GM23338 (cell line): ENCODE measurements around the gene SRP14. TPM values are rescaled to one million over a fixed set of nuclear protein-coding genes. Genes with fewer than 3 reads are reported as not detected.

ENCODE experiments used
- ATAC-seq: fragments of 200-7000 bp; cut with Tn5 transposase; 3 replicates; pipeline ENCODE4 v1.9.1; 2020
- DNase-seq: peaks from one replicate; pipeline ENCODE4 v3.0.0-alpha.2; 2015; ENCODE audit warnings: low spot score
- H2AFZ ChIP-seq: fragments of 200-600 bp; sonication (generic); 2 replicates; pipeline ENCODE4 v1.8.0; 2016; ENCODE audit warnings: antibody characterized with exemption, mild to moderate bottlenecking, moderate library complexity
- H3F3A ChIP-seq: fragments of 200-600 bp; sonication (generic); replicated peaks from 2 replicates; pipeline ENCODE4 v1.8.0; 2017; ENCODE audit warnings: antibody characterized with exemption, mixed run types, low read depth
- H3K27ac ChIP-seq: fragments of 200-600 bp; sonication (generic); 2 replicates; pipeline ENCODE4 v1.6.1; 2016; ENCODE audit warnings: low read depth
- H3K27me3 ChIP-seq: fragments of 200-600 bp; sonication (generic); 2 replicates; pipeline ENCODE4 v1.8.0; 2016; ENCODE audit warnings: mild to moderate bottlenecking, mixed run types, moderate library complexity; ENCODE audit not compliant: insufficient read depth
- H3K36me3 ChIP-seq: fragments of 200-600 bp; sonication (generic); 2 replicates; pipeline ENCODE4 v1.8.0; 2016; ENCODE audit warnings: mild to moderate bottlenecking; ENCODE audit not compliant: insufficient read depth
- H3K4me1 ChIP-seq: fragments of 200-600 bp; sonication (generic); 2 replicates; pipeline ENCODE4 v1.8.0; 2016; ENCODE audit warnings: mild to moderate bottlenecking, moderate library complexity; ENCODE audit not compliant: insufficient read depth
- H3K4me2 ChIP-seq: fragments of 200-600 bp; sonication (generic); 2 replicates; pipeline ENCODE4 v1.7.1; 2017; ENCODE audit warnings: mixed run types
- H3K4me3 ChIP-seq: fragments of 200-600 bp; sonication (generic); 2 replicates; pipeline ENCODE4 v1.6.1; 2016; ENCODE audit warnings: mixed run types
- H3K79me2 ChIP-seq: fragments of 200-600 bp; sonication (generic); replicated peaks from 2 replicates; pipeline ENCODE4 v1.8.0; 2017; ENCODE audit warnings: mild to moderate bottlenecking; ENCODE audit not compliant: insufficient read depth
- H3K9me2 ChIP-seq: fragments of 200-600 bp; sonication (generic); 2 replicates; pipeline ENCODE4 v1.8.0; 2017; ENCODE audit not compliant: insufficient read depth
- H4K20me1 ChIP-seq: fragments of 200-600 bp; sonication (generic); replicated peaks from 2 replicates; pipeline ENCODE4 v1.8.0; 2017; ENCODE audit warnings: mild to moderate bottlenecking; ENCODE audit not compliant: insufficient read depth
- H3K27ac Mint-ChIP-seq: 2 replicates; pipeline ENCODE4 v1.8.0; 2020; ENCODE audit warnings: inconsistent platforms, mild to moderate bottlenecking, moderate library complexity, mixed read lengths
- H3K27me3 Mint-ChIP-seq: 3 replicates; pipeline ENCODE4 v1.8.0; 2022; ENCODE audit warnings: low read depth, mild to moderate bottlenecking, moderate library complexity, mixed read lengths, inconsistent platforms; ENCODE audit not compliant: insufficient read depth, poor library complexity
- H3K36me3 Mint-ChIP-seq: 3 replicates; pipeline ENCODE4 v1.8.0; 2021; ENCODE audit warnings: low read depth, mild to moderate bottlenecking, inconsistent platforms, moderate library complexity, mixed read lengths
- H3K4me1 Mint-ChIP-seq: 3 replicates; pipeline ENCODE4 v1.8.0; 2020; ENCODE audit warnings: mild to moderate bottlenecking, inconsistent platforms, mixed read lengths
- H3K4me3 Mint-ChIP-seq: 3 replicates; pipeline ENCODE4 v1.8.0; 2021; ENCODE audit warnings: moderate library complexity, mild to moderate bottlenecking, inconsistent platforms, mixed read lengths
- H3K9me3 Mint-ChIP-seq: 3 replicates; pipeline ENCODE4 v1.8.0; 2020; ENCODE audit warnings: moderate library complexity, mild to moderate bottlenecking, inconsistent platforms, mixed read lengths
- CREB1 ChIP-seq: fragments of 250-450 bp; sonication (Bioruptor Pico); IDR thresholded peaks from 2 replicates; pipeline ENCODE4 v1.5.0; 2020; ENCODE audit warnings: low read depth, mild to moderate bottlenecking, moderate library complexity
- EZH2 ChIP-seq: fragments of 200-600 bp; sonication (generic); IDR thresholded peaks from one replicate; pipeline ENCODE4 v1.8.0; 2017; ENCODE audit warnings: antibody characterized with exemption, mild to moderate bottlenecking, low read depth; ENCODE audit not compliant: unreplicated experiment
- EZH2phosphoT487 ChIP-seq: fragments of 200-600 bp; sonication (generic); IDR thresholded peaks from one replicate; pipeline ENCODE4 v1.8.1; 2018; ENCODE audit warnings: antibody characterized with exemption; ENCODE audit not compliant: unreplicated experiment
- JUNB ChIP-seq: IDR thresholded peaks from one replicate; pipeline ENCODE4 v1.6.1; 2016; ENCODE audit warnings: antibody characterized with exemption; ENCODE audit not compliant: unreplicated experiment
- NANOG ChIP-seq: IDR thresholded peaks from 2 replicates; pipeline ENCODE4 v1.6.1; 2016; ENCODE audit warnings: antibody characterized with exemption, borderline replicate concordance
- POLR2AphosphoS5 ChIP-seq: IDR thresholded peaks from 2 replicates; pipeline ENCODE4 v1.6.1; 2016; ENCODE audit warnings: antibody characterized with exemption, low read depth
- STAT1 ChIP-seq: IDR thresholded peaks from one replicate; pipeline ENCODE4 v1.6.1; 2016; ENCODE audit warnings: antibody characterized with exemption; ENCODE audit not compliant: unreplicated experiment
- ZNF114 ChIP-seq: fragments of 250-450 bp; sonication (Bioruptor Pico); IDR thresholded peaks from 2 replicates; pipeline ENCODE4 v1.5.0; 2020; ENCODE audit warnings: mild to moderate bottlenecking, moderate library complexity
- ZNF331 ChIP-seq: fragments of 250-450 bp; sonication (Bioruptor Pico); IDR thresholded peaks from 2 replicates; pipeline ENCODE4 v1.5.0; 2020; ENCODE audit warnings: low read depth, mild to moderate bottlenecking, moderate library complexity
- polyA plus RNA-seq: library from polyadenylated mRNA; unstranded; fragments of >200 nt; fragmentation: Nextera tagmentation; extraction: Ambion mirVana; gene quantifications from 2 replicates; pipeline ENCODE4 v1.2.1, GENCODE V29; 2016
- total RNA-seq: library from RNA; depleted of rRNA; stranded (reverse); fragments of >200 nt; shearing (Covaris generic); gene quantifications from 2 replicates; pipeline ENCODE4 v1.2.3, GENCODE V29; 2014
- TF ChIP-seq, protein P1 (sequence below): IDR thresholded peaks from 2 replicates; pipeline ENCODE4 v1.6.1; 2016; ENCODE audit warnings: antibody characterized with exemption
- TF ChIP-seq, protein P2 (sequence below): IDR thresholded peaks from one replicate; pipeline ENCODE4 v1.6.1; 2018; ENCODE audit warnings: antibody characterized with exemption; ENCODE audit not compliant: unreplicated experiment
- TF ChIP-seq, protein P3 (sequence below): fragments of 250-450 bp; sonication (Bioruptor Pico); IDR thresholded peaks from 2 replicates; pipeline ENCODE4 v1.5.0; 2020; ENCODE audit warnings: mild to moderate bottlenecking, moderate library complexity
- TF ChIP-seq, protein P4 (sequence below), 2 experiments: fragments of 200-600 bp in 1 of 2; sonication (generic) in 1 of 2; conservative IDR thresholded peaks; 2 replicates each; pipeline versions ENCODE4 v1.5.1 to v1.6.1; 2016 to 2017; ENCODE audit warnings: antibody characterized with exemption in 2 of 2, low read depth in 2 of 2, mild to moderate bottlenecking in 2 of 2, moderate library complexity in 1 of 2

Gene SRP14
- total and polyA plus RNA-seq, 2 experiments from 2014 or later, result 249 to 1,412 TPM

DNA sequence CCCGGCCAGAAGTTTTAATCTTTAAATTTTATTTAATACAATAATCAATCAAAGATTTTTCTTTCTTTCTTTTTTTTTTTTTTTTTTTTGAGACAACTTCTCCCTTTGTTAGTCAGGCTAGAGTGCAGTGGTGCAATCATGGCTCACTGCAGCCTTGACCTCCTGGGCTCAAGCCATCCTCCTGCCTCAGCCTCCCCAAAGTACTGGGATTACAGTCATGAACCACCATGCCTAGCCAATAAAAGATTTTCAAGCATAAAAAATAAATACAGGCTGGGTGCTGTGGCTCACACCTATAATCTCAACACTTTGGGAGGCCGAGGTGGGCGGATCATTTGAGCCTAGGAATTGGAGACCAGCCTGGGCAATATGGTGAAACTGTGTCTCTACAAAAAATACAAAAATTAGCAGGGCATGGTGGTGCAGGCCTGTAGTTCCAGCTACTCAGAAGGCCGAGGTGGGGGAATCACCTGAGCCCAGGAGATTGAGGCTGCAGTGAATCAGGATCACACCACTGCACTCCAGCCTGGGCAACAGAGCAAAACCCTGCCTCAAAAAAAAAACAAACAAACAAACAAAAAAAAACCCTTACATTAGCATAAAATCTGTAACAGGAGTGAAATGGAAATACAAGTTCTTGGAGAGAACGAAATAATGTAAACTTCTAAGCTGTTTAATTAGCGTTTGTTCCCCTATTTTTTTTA, 29.1 kb upstream of the SRP14 start:
- Histone ChIP-seq H3F3A (0 out of 2 replicates have a peak, but pooled peaks cover 6% of the 10 kb centered on the region), H3K27ac (no peak overlapping the region), H4K20me1 (no peaks in the 10 kb centered on the region), H3K36me3 (no peaks in the 10 kb centered on the region), H3K27me3 (no peaks in the 10 kb centered on the region), H2AFZ (no peak overlapping the region), H3K9me2 (no peaks in the 10 kb centered on the region), H3K4me1 (peaks cover 11% of the 10 kb centered on the region), H3K79me2 (no peaks in the 10 kb centered on the region), H3K4me2 (no peak overlapping the region), H3K4me3 (no peak overlapping the region)
- peaks cover 7% of the 10 kb centered on the region for H3K27me3 Mint-ChIP-seq
- H3K9me3 Mint-ChIP-seq, result no peaks in the 10 kb centered on the region
- DNase-seq, result no peak
- ATAC-seq, result no peak
- no peak overlapping the region for H3K27ac Mint-ChIP-seq
- no peak overlapping the region for H3K4me3 Mint-ChIP-seq
- no peaks in the 10 kb centered on the region; the same call in 2 of the 3 replicates for H3K36me3 Mint-ChIP-seq
- H3K4me1 Mint-ChIP-seq, result peaks cover 35% of the 10 kb centered on the region
- TF ChIP-seq EZH2phosphoT487 (no peak), JUNB (no peak), POLR2AphosphoS5 (no peak), ZNF331 (CRISPR knock-in tag) (no peak), CREB1 (CRISPR knock-in tag) (no peak), NANOG (no peak), ZNF114 (CRISPR knock-in tag) (no peak), EZH2 (no peak), STAT1 (no peak)
- TF ChIP-seq, protein P1, sequence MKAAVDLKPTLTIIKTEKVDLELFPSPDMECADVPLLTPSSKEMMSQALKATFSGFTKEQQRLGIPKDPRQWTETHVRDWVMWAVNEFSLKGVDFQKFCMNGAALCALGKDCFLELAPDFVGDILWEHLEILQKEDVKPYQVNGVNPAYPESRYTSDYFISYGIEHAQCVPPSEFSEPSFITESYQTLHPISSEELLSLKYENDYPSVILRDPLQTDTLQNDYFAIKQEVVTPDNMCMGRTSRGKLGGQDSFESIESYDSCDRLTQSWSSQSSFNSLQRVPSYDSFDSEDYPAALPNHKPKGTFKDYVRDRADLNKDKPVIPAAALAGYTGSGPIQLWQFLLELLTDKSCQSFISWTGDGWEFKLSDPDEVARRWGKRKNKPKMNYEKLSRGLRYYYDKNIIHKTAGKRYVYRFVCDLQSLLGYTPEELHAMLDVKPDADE, result no peak
- TF ChIP-seq, protein P2, sequence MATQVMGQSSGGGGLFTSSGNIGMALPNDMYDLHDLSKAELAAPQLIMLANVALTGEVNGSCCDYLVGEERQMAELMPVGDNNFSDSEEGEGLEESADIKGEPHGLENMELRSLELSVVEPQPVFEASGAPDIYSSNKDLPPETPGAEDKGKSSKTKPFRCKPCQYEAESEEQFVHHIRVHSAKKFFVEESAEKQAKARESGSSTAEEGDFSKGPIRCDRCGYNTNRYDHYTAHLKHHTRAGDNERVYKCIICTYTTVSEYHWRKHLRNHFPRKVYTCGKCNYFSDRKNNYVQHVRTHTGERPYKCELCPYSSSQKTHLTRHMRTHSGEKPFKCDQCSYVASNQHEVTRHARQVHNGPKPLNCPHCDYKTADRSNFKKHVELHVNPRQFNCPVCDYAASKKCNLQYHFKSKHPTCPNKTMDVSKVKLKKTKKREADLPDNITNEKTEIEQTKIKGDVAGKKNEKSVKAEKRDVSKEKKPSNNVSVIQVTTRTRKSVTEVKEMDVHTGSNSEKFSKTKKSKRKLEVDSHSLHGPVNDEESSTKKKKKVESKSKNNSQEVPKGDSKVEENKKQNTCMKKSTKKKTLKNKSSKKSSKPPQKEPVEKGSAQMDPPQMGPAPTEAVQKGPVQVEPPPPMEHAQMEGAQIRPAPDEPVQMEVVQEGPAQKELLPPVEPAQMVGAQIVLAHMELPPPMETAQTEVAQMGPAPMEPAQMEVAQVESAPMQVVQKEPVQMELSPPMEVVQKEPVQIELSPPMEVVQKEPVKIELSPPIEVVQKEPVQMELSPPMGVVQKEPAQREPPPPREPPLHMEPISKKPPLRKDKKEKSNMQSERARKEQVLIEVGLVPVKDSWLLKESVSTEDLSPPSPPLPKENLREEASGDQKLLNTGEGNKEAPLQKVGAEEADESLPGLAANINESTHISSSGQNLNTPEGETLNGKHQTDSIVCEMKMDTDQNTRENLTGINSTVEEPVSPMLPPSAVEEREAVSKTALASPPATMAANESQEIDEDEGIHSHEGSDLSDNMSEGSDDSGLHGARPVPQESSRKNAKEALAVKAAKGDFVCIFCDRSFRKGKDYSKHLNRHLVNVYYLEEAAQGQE, result no peak
- TF ChIP-seq, protein P3, sequence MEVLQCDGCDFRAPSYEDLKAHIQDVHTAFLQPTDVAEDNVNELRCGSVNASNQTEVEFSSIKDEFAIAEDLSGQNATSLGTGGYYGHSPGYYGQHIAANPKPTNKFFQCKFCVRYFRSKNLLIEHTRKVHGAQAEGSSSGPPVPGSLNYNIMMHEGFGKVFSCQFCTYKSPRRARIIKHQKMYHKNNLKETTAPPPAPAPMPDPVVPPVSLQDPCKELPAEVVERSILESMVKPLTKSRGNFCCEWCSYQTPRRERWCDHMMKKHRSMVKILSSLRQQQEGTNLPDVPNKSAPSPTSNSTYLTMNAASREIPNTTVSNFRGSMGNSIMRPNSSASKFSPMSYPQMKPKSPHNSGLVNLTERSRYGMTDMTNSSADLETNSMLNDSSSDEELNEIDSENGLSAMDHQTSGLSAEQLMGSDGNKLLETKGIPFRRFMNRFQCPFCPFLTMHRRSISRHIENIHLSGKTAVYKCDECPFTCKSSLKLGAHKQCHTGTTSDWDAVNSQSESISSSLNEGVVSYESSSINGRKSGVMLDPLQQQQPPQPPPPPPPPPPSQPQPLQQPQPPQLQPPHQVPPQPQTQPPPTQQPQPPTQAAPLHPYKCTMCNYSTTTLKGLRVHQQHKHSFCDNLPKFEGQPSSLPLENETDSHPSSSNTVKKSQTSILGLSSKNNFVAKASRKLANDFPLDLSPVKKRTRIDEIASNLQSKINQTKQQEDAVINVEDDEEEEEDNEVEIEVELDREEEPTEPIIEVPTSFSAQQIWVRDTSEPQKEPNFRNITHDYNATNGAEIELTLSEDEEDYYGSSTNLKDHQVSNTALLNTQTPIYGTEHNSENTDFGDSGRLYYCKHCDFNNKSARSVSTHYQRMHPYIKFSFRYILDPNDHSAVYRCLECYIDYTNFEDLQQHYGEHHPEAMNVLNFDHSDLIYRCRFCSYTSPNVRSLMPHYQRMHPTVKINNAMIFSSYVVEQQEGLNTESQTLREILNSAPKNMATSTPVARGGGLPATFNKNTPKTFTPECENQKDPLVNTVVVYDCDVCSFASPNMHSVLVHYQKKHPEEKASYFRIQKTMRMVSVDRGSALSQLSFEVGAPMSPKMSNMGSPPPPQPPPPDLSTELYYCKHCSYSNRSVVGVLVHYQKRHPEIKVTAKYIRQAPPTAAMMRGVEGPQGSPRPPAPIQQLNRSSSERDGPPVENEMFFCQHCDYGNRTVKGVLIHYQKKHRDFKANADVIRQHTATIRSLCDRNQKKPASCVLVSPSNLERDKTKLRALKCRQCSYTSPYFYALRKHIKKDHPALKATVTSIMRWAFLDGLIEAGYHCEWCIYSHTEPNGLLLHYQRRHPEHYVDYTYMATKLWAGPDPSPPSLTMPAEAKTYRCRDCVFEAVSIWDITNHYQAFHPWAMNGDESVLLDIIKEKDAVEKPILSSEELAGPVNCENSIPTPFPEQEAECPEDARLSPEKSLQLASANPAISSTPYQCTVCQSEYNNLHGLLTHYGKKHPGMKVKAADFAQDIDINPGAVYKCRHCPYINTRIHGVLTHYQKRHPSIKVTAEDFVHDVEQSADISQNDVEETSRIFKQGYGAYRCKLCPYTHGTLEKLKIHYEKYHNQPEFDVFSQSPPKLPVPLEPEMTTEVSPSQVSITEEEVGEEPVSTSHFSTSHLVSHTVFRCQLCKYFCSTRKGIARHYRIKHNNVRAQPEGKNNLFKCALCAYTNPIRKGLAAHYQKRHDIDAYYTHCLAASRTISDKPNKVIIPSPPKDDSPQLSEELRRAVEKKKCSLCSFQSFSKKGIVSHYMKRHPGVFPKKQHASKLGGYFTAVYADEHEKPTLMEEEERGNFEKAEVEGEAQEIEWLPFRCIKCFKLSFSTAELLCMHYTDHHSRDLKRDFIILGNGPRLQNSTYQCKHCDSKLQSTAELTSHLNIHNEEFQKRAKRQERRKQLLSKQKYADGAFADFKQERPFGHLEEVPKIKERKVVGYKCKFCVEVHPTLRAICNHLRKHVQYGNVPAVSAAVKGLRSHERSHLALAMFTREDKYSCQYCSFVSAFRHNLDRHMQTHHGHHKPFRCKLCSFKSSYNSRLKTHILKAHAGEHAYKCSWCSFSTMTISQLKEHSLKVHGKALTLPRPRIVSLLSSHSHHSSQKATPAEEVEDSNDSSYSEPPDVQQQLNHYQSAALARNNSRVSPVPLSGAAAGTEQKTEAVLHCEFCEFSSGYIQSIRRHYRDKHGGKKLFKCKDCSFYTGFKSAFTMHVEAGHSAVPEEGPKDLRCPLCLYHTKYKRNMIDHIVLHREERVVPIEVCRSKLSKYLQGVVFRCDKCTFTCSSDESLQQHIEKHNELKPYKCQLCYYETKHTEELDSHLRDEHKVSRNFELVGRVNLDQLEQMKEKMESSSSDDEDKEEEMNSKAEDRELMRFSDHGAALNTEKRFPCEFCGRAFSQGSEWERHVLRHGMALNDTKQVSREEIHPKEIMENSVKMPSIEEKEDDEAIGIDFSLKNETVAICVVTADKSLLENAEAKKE (CRISPR knock-in tag), result no peak
- TF ChIP-seq, protein P4, sequence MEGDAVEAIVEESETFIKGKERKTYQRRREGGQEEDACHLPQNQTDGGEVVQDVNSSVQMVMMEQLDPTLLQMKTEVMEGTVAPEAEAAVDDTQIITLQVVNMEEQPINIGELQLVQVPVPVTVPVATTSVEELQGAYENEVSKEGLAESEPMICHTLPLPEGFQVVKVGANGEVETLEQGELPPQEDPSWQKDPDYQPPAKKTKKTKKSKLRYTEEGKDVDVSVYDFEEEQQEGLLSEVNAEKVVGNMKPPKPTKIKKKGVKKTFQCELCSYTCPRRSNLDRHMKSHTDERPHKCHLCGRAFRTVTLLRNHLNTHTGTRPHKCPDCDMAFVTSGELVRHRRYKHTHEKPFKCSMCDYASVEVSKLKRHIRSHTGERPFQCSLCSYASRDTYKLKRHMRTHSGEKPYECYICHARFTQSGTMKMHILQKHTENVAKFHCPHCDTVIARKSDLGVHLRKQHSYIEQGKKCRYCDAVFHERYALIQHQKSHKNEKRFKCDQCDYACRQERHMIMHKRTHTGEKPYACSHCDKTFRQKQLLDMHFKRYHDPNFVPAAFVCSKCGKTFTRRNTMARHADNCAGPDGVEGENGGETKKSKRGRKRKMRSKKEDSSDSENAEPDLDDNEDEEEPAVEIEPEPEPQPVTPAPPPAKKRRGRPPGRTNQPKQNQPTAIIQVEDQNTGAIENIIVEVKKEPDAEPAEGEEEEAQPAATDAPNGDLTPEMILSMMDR (conservative IDR thresholded peaks at IDR 0.05; ENCODE audit: low read depth in 2 of 2), result no peak
